ENCODE measurements around the gene CHAD. TPM values are rescaled to one million over a fixed set of nuclear protein-coding genes. Genes with fewer than 3 reads are reported as not detected.

The CHAD gene
- total and polyA plus RNA-seq, 2 of the 13 experiments (the other 11 are each of a cell fraction or from before 2014, with no cell fraction given), result 1.4 TPM; not detected in 1

DNA sequence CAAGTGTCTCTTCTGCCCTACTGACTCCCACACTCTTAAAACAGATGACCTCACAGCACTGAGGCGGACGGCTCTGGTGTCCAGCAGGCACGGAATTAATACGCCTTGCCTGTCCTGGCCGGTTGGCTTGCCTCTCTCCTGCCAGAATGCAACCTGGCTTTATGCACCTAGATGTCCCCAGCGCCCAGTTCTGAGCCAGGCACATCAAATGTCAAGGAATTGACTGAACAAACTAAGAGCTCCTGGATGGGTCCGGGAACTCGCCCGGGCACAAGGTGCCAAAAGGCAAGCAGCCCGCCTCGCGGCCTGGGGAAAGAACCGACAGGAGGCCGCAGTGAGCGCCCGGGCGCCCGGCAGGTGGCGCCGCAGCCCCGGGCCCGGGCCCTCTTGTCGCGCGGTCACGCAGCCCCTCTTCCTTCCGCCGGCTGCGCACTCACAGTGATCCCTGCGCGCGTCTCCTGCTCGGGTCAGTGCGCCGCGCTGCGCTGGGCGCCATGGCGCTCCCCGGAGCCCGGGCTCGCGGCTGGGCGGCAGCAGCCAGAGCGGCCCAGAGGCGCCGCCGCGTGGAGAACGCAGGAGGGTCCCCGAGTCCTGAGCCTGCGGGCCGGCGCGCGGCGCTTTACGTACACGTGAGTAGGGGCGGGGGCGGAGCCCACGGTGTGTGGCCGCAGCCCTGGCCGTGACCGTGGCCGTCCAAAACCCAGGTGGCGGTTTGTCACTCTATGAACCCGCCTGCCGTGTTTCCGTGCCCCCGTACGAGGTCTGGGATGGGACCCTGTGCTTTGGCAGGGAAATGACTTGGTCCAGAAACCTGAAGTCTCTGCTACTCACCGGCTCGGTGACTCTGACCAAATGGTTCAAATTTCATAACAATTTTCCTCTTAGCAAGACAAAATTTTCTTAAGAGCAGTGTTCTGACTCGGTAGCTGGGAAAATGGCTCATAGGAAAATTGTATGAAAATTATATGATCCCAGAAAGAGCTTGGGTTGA is 10.0 kb upstream of the CHAD start, which contains the start of gene RSAD1 (continued):
- TF ChIP-seq, protein P1, sequence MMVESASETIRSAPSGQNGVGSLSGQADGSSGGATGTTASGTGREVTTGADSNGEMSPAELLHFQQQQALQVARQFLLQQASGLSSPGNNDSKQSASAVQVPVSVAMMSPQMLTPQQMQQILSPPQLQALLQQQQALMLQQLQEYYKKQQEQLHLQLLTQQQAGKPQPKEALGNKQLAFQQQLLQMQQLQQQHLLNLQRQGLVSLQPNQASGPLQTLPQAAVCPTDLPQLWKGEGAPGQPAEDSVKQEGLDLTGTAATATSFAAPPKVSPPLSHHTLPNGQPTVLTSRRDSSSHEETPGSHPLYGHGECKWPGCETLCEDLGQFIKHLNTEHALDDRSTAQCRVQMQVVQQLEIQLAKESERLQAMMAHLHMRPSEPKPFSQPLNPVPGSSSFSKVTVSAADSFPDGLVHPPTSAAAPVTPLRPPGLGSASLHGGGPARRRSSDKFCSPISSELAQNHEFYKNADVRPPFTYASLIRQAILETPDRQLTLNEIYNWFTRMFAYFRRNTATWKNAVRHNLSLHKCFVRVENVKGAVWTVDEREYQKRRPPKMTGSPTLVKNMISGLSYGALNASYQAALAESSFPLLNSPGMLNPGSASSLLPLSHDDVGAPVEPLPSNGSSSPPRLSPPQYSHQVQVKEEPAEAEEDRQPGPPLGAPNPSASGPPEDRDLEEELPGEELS (CRISPR knock-in tag; IDR thresholded peaks at IDR 0.05), result peak; percentile 39
- no peak for TF ChIP-seq ZNF143 (CRISPR knock-in tag; IDR thresholded peaks at IDR 0.05)
- TF ChIP-seq CBX5 (CRISPR knock-in tag; IDR thresholded peaks at IDR 0.05; ENCODE audit: borderline replicate concordance), result no peak
- no peak for TF ChIP-seq TEAD3 (CRISPR knock-in tag; optimal IDR thresholded peaks at IDR 0.05; ENCODE audit: borderline replicate concordance)
- TF ChIP-seq, protein P2, sequence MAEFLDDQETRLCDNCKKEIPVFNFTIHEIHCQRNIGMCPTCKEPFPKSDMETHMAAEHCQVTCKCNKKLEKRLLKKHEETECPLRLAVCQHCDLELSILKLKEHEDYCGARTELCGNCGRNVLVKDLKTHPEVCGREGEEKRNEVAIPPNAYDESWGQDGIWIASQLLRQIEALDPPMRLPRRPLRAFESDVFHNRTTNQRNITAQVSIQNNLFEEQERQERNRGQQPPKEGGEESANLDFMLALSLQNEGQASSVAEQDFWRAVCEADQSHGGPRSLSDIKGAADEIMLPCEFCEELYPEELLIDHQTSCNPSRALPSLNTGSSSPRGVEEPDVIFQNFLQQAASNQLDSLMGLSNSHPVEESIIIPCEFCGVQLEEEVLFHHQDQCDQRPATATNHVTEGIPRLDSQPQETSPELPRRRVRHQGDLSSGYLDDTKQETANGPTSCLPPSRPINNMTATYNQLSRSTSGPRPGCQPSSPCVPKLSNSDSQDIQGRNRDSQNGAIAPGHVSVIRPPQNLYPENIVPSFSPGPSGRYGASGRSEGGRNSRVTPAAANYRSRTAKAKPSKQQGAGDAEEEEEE (CRISPR knock-in tag; IDR thresholded peaks at IDR 0.05; ENCODE audit: borderline replicate concordance), result no peak
- TF ChIP-seq LCORL (IDR thresholded peaks at IDR 0.05), result no peak
- peak; percentile 68; the same call in 1 of the 2 replicates for TF ChIP-seq LCORL (CRISPR knock-in tag; IDR thresholded peaks at IDR 0.05)
- TF ChIP-seq HIVEP1 (CRISPR knock-in tag; IDR thresholded peaks at IDR 0.05), result no peak
- TF ChIP-seq RCOR2 (CRISPR knock-in tag; IDR thresholded peaks at IDR 0.05), result peak; percentile 28; the same call in 1 of the 2 replicates
- TF ChIP-seq SAFB2 (CRISPR knock-in tag; IDR thresholded peaks at IDR 0.05; ENCODE audit: borderline replicate concordance, low read depth), result peak; percentile 95; the same call in 1 of the 2 replicates
- TF ChIP-seq, protein P3, sequence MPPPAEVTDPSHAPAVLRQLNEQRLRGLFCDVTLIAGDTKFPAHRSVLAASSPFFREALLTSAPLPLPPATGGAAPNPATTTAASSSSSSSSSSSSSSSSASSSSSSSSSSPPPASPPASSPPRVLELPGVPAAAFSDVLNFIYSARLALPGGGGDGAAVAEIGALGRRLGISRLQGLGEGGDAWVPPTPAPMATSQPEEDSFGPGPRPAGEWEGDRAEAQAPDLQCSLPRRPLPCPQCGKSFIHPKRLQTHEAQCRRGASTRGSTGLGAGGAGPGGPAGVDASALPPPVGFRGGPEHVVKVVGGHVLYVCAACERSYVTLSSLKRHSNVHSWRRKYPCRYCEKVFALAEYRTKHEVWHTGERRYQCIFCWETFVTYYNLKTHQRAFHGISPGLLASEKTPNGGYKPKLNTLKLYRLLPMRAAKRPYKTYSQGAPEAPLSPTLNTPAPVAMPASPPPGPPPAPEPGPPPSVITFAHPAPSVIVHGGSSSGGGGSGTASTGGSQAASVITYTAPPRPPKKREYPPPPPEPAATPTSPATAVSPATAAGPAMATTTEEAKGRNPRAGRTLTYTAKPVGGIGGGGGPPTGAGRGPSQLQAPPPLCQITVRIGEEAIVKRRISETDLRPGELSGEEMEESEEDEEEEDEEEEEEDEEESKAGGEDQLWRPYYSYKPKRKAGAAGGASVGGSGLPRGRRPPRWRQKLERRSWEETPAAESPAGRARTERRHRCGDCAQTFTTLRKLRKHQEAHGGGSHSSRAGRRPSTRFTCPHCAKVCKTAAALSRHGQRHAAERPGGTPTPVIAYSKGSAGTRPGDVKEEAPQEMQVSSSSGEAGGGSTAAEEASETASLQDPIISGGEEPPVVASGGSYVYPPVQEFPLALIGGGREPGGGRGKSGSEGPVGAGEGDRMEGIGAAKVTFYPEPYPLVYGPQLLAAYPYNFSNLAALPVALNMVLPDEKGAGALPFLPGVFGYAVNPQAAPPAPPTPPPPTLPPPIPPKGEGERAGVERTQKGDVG (CRISPR knock-in tag; IDR thresholded peaks at IDR 0.05; ENCODE audit: borderline replicate concordance), result peak; percentile 77
- peak; percentile 79 for TF ChIP-seq PTBP1 (IDR thresholded peaks at IDR 0.05; ENCODE audit: low read depth, low read length, poor library complexity, severe bottlenecking)
- TF ChIP-seq, protein P4, sequence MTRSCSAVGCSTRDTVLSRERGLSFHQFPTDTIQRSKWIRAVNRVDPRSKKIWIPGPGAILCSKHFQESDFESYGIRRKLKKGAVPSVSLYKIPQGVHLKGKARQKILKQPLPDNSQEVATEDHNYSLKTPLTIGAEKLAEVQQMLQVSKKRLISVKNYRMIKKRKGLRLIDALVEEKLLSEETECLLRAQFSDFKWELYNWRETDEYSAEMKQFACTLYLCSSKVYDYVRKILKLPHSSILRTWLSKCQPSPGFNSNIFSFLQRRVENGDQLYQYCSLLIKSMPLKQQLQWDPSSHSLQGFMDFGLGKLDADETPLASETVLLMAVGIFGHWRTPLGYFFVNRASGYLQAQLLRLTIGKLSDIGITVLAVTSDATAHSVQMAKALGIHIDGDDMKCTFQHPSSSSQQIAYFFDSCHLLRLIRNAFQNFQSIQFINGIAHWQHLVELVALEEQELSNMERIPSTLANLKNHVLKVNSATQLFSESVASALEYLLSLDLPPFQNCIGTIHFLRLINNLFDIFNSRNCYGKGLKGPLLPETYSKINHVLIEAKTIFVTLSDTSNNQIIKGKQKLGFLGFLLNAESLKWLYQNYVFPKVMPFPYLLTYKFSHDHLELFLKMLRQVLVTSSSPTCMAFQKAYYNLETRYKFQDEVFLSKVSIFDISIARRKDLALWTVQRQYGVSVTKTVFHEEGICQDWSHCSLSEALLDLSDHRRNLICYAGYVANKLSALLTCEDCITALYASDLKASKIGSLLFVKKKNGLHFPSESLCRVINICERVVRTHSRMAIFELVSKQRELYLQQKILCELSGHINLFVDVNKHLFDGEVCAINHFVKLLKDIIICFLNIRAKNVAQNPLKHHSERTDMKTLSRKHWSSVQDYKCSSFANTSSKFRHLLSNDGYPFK (CRISPR knock-in tag; IDR thresholded peaks at IDR 0.05; ENCODE audit: borderline replicate concordance), result no peak; the same call in 1 of the 2 replicates
- TF ChIP-seq TBX3 (IDR thresholded peaks at IDR 0.05; ENCODE audit: borderline replicate concordance), result no peak
- TF ChIP-seq TCF7L2 (IDR thresholded peaks at IDR 0.05; ENCODE audit: low read depth, low read length), result no peak
- TF ChIP-seq ZNF567 (CRISPR knock-in tag; IDR thresholded peaks at IDR 0.05; ENCODE audit: borderline replicate concordance), result peak; percentile 99
